ENCODE data around the gene TMEM217. TPM values are rescaled to one million over a fixed set of nuclear protein-coding genes. Genes with fewer than 3 reads are reported as not detected.

TMEM217 gene
- polyA plus RNA-seq, 1 of the 3 experiments (the other 2 are of a cell fraction) = 1.5 TPM

- no peak for TF ChIP-seq TEAD4 (IDR thresholded peaks at IDR 0.05; ENCODE audit: borderline replicate concordance, insufficient read depth)
- no peak for TF ChIP-seq EZH2phosphoT487 (IDR thresholded peaks at IDR 0.05; ENCODE audit: borderline replicate concordance, low read depth)
- no peak for TF ChIP-seq FOXJ3 (CRISPR knock-in tag; IDR thresholded peaks at IDR 0.05)
- no peak for TF ChIP-seq IRF3 (IDR thresholded peaks at IDR 0.05; ENCODE audit: low read depth, low read length)
- no peak for TF ChIP-seq EP300 (IDR thresholded peaks at IDR 0.05; ENCODE audit: borderline replicate concordance in 1 of 2, low read depth in 1 of 2, low read length in 1 of 2)
- no peak for TF ChIP-seq ZBTB33 (IDR thresholded peaks at IDR 0.05; ENCODE audit: borderline replicate concordance, low read depth)
- no peak for TF ChIP-seq CTCF (IDR thresholded peaks at IDR 0.05)
- no peak for TF ChIP-seq GATA2 (CRISPR knock-in tag; IDR thresholded peaks at IDR 0.05)
- TF ChIP-seq SMC3 (IDR thresholded peaks at IDR 0.05; ENCODE audit: low read depth, low read length) = no peak
- TF ChIP-seq USF1 (IDR thresholded peaks at IDR 0.05; ENCODE audit: borderline replicate concordance, low read depth) = no peak
- Histone ChIP-seq H3K4me2 (no peak overlapping the region), H2AFZ (ENCODE audit: low read depth) (no peak overlapping the region), H3K79me2 (ENCODE audit: insufficient read depth) (no peaks in the 10 kb centered on the region), H3F3A (replicated peaks; ENCODE audit: insufficient read depth) (peaks cover 3% of the 10 kb centered on the region), H4K20me1 (ENCODE audit: insufficient read depth) (no peaks in the 10 kb centered on the region), H3K27me3 (ENCODE audit: insufficient read depth) (no peaks in the 10 kb centered on the region), H3K4me3 (ENCODE audit: low read depth in 2 of 2, low read length in 1 of 2) (no peak overlapping the region), H3K27ac (ENCODE audit: low read depth in 2 of 2, low read length in 1 of 2) (no peak overlapping the region), H3K9me3 (no peaks in the 10 kb centered on the region), H3K9me2 (no peaks in the 10 kb centered on the region), H3K36me3 (replicated peaks in 1 of 2; ENCODE audit: control insufficient read depth in 1 of 2, insufficient read depth in 2 of 2, low read length in 1 of 2) (no peaks in the 10 kb centered on the region), H3K9ac (no peak overlapping the region), H3K4me1 (ENCODE audit: control insufficient read depth in 1 of 2, insufficient read depth in 2 of 2, low read depth in 1 of 2, low read length in 1 of 2) (peaks cover 6% of the 10 kb centered on the region in 2 experiments; a peak in 2 of 4 replicates)
- ChIA-PET POLR2A (no interaction called here), CTCF (interaction anchor here (0.6 kb wide), 2 partner anchors 15 to 394 kb away, joined by 3 read pairs; no protein-coding TSS in a partner anchor)
- WGBS (ENCODE audit: low lambda C conversion rate) = 86% methylated on average over 5 of the region's 5 CpGs
- DNase-seq = no peak
Observed at GRCh38 chr6:37225350-37226169, 32.4 kb downstream of the TMEM217 start.

All from SK-N-SH (cell line).